H9 (cell line): ENCODE measurements around the gene BSN. TPM values are rescaled to one million over a fixed set of nuclear protein-coding genes. Genes with fewer than 3 reads are reported as not detected.

Experiments used
- DNase-seq: peaks from one replicate; pipeline ENCODE4 v3.0.0-alpha.2; 2017
- H2AFZ ChIP-seq: one replicate; pipeline ENCODE4 v1.6.1; 2013; ENCODE audit warnings: mild to moderate bottlenecking, low read length, control low read depth, moderate library complexity
- H2AK5ac ChIP-seq: 2 replicates; pipeline ENCODE4 v1.6.1; 2013; ENCODE audit warnings: low read length, control low read depth, mixed read lengths; ENCODE audit not compliant: insufficient read length
- H2BK120ac ChIP-seq: one replicate; pipeline ENCODE4 v1.6.1; 2013; ENCODE audit warnings: low read depth, mild to moderate bottlenecking, low read length, control low read depth, inconsistent platforms; ENCODE audit not compliant: poor library complexity, severe bottlenecking
- H2BK12ac ChIP-seq: 2 replicates; pipeline ENCODE4 v1.6.1; 2013; ENCODE audit warnings: low read length, control low read depth, mixed read lengths, low read depth; ENCODE audit not compliant: insufficient read length
- H2BK15ac ChIP-seq: 2 replicates; pipeline ENCODE4 v1.6.1; 2013; ENCODE audit warnings: low read depth, low read length, control low read depth
- H2BK20ac ChIP-seq: one replicate; pipeline ENCODE4 v1.6.1; 2013; ENCODE audit warnings: low read depth, mild to moderate bottlenecking, low read length, control low read depth, inconsistent platforms; ENCODE audit not compliant: poor library complexity, severe bottlenecking
- H2BK5ac ChIP-seq: 2 replicates; pipeline ENCODE4 v1.6.1; 2013; ENCODE audit warnings: low read length, control low read depth, mixed read lengths; ENCODE audit not compliant: insufficient read length
- H3K14ac ChIP-seq: 2 replicates; pipeline ENCODE4 v1.6.1; 2013; ENCODE audit warnings: low read length, control low read depth; ENCODE audit not compliant: insufficient read depth
- H3K18ac ChIP-seq: 2 replicates; pipeline ENCODE4 v1.6.1; 2013; ENCODE audit warnings: low read depth, mild to moderate bottlenecking, mixed read lengths, low read length, control low read depth; ENCODE audit not compliant: insufficient read length
- H3K23ac ChIP-seq: 2 replicates; pipeline ENCODE4 v1.6.1; 2013; ENCODE audit warnings: low read length, control low read depth, mixed read lengths, low read depth; ENCODE audit not compliant: insufficient read length
- H3K23me2 ChIP-seq: 2 replicates; pipeline ENCODE4 v1.6.1; 2013; ENCODE audit warnings: low read depth, mild to moderate bottlenecking, mixed read lengths, low read length, control low read depth; ENCODE audit not compliant: insufficient read length, poor library complexity, severe bottlenecking
- H3K27ac ChIP-seq: 2 replicates; pipeline ENCODE4 v1.5.1; 2013; ENCODE audit warnings: low read length, control low read depth, mixed read lengths, low read depth; ENCODE audit not compliant: insufficient read length
- H3K27me3 ChIP-seq: 2 replicates; pipeline ENCODE4 v1.6.1; 2013; ENCODE audit warnings: low read length, control low read depth, inconsistent platforms; ENCODE audit not compliant: insufficient read depth
- H3K4ac ChIP-seq: 2 replicates; pipeline ENCODE4 v1.6.1; 2013; ENCODE audit warnings: low read depth, mild to moderate bottlenecking, control low read depth, inconsistent platforms, low read length, moderate library complexity
- H3K4me1 ChIP-seq: 2 replicates; pipeline ENCODE4 v1.6.1; 2013; ENCODE audit warnings: low read length, control low read depth, inconsistent platforms; ENCODE audit not compliant: insufficient read depth
- H3K4me2 ChIP-seq: 2 replicates; pipeline ENCODE4 v1.6.1; 2013; ENCODE audit warnings: low read length, control low read depth, mixed read lengths; ENCODE audit not compliant: insufficient read length, insufficient read depth
- H3K56ac ChIP-seq: 2 replicates; pipeline ENCODE4 v1.6.1; 2013; ENCODE audit warnings: low read depth, mild to moderate bottlenecking, mixed read lengths, low read length, control low read depth; ENCODE audit not compliant: insufficient read length
- H3K79me1 ChIP-seq: 2 replicates; pipeline ENCODE4 v1.6.1; 2013; ENCODE audit warnings: low read depth, mild to moderate bottlenecking, moderate library complexity, low read length, control low read depth, inconsistent platforms; ENCODE audit not compliant: insufficient read depth, poor library complexity, severe bottlenecking
- H3K79me2 ChIP-seq: 2 replicates; pipeline ENCODE4 v1.6.1; 2013; ENCODE audit warnings: low read length, control low read depth, inconsistent platforms; ENCODE audit not compliant: insufficient read depth
- H3K9ac ChIP-seq: 2 replicates; pipeline ENCODE4 v1.6.1; 2013; ENCODE audit warnings: low read length, control low read depth, mixed read lengths; ENCODE audit not compliant: insufficient read length; ENCODE audit errors: extremely low read depth
- H3K9me3 ChIP-seq: one replicate; pipeline ENCODE4 v1.6.1; 2013; ENCODE audit warnings: low read depth, low read length, inconsistent platforms; ENCODE audit not compliant: control insufficient read depth
- H3T11ph ChIP-seq: one replicate; pipeline ENCODE4 v1.6.1; 2013; ENCODE audit warnings: mild to moderate bottlenecking, low read length, control low read depth, inconsistent platforms
- H4K20me1 ChIP-seq: one replicate; pipeline ENCODE4 v1.6.1; 2013; ENCODE audit not compliant: control insufficient read depth, insufficient read length, insufficient read depth
- H4K5ac ChIP-seq: 2 replicates; pipeline ENCODE4 v1.6.1; 2013; ENCODE audit warnings: low read depth, mild to moderate bottlenecking, mixed read lengths, low read length, control low read depth; ENCODE audit not compliant: insufficient read length
- H4K8ac ChIP-seq: replicated peaks from 2 replicates; pipeline ENCODE4 v1.6.1; 2013; ENCODE audit warnings: low read length, control low read depth, mixed read lengths, low read depth; ENCODE audit not compliant: insufficient read length
- H4K91ac ChIP-seq: 2 replicates; pipeline ENCODE4 v1.6.1; 2013; ENCODE audit warnings: low read depth, mild to moderate bottlenecking, moderate library complexity, mixed read lengths, low read length, control low read depth; ENCODE audit not compliant: insufficient read length
- H3K27ac Mint-ChIP-seq, 3 experiments: 2 replicates in 2 of 3; 3 replicates in 1 of 3; pipeline ENCODE4 v1.8.0; 2020 to 2021; ENCODE audit warnings: mixed read lengths in 3 of 3, mild to moderate bottlenecking in 1 of 3, moderate library complexity in 1 of 3
- H3K27me3 Mint-ChIP-seq: 2 replicates; pipeline ENCODE4 v1.8.0; 2021; ENCODE audit warnings: low read depth, mild to moderate bottlenecking, moderate library complexity, mixed read lengths
- H3K36me3 Mint-ChIP-seq, 3 experiments: 2 replicates in 2 of 3; 3 replicates in 1 of 3; pipeline ENCODE4 v1.8.0; 2020 to 2021; ENCODE audit warnings: low read depth in 3 of 3, mixed read lengths in 3 of 3; ENCODE audit not compliant: insufficient read depth in 1 of 3
- H3K4me1 Mint-ChIP-seq, 2 experiments: 2 replicates each; pipeline ENCODE4 v1.8.0; 2020; ENCODE audit warnings: mixed read lengths in 2 of 2
- H3K4me3 Mint-ChIP-seq, 2 experiments: 2 replicates in 1 of 2; 3 replicates in 1 of 2; pipeline ENCODE4 v1.8.0; 2020 to 2021; ENCODE audit warnings: mild to moderate bottlenecking in 2 of 2, mixed read lengths in 2 of 2, moderate library complexity in 1 of 2
- H3K9me3 Mint-ChIP-seq, 2 experiments: 2 replicates in 1 of 2; 3 replicates in 1 of 2; pipeline ENCODE4 v1.8.0; 2020; ENCODE audit warnings: mild to moderate bottlenecking in 2 of 2, mixed read lengths in 2 of 2, moderate library complexity in 1 of 2
- WGBS: extraction: QIAGEN DNeasy Blood & Tissue Kit; methylation state at CpG from one replicate; pipeline ENCODE4 v1.1.7; 2013; ENCODE audit warnings: missing lambda C conversion rate, low lambda C conversion rate, mixed read lengths; ENCODE audit not compliant: insufficient read length; ENCODE audit errors: extremely low coverage; 5-methylcytosine and 5-hydroxymethylcytosine counted together
- total RNA-seq: library from RNA; stranded (reverse); gene quantifications from 2 replicates; pipeline ENCODE4 v1.2.1, GENCODE V29; 2021
- TF ChIP-seq, protein P1 (sequence below): fragments of 200-600 bp; sonication (generic); conservative IDR thresholded peaks from 3 replicates; pipeline ENCODE4 v1.8.0; 2021; ENCODE audit warnings: antibody characterized with exemption, mild to moderate bottlenecking

BSN gene
- total RNA-seq, 1 experiment from 2014 or later, result 2.4 TPM

- no peaks in the 10 kb centered on the region for H3K79me1 ChIP-seq
- H3K9ac ChIP-seq, result no peak overlapping the region
- H3K27ac ChIP-seq, result no peak overlapping the region
- H3K23ac ChIP-seq, result no peak overlapping the region
- H2AK5ac ChIP-seq, result no peak overlapping the region
- no peaks in the 10 kb centered on the region for H3K9me3 ChIP-seq
- H3K79me2 ChIP-seq, result no peaks in the 10 kb centered on the region
- Mint-ChIP-seq H3K4me1 (peaks cover 26 to 34% of the 10 kb centered on the region in 2 experiments), H3K27ac (no peak overlapping the region), H3K27me3 (no peaks in the 10 kb centered on the region; the same call in 1 of the 2 replicates), H3K4me3 (no peak overlapping the region), H3K9me3 (no peaks in the 10 kb centered on the region), H3K36me3 (no peaks in the 10 kb centered on the region; a peak in 1 of 7 replicates)
- no CpG with 5 or more reads among the region's 3 CpGs for WGBS
- no peaks in the 10 kb centered on the region for H4K20me1 ChIP-seq
- peaks cover 3% of the 10 kb centered on the region for H3K23me2 ChIP-seq
- no peak for DNase-seq
- H2BK120ac ChIP-seq, result no peak overlapping the region
- no peak overlapping the region for H4K8ac ChIP-seq
- H3K27me3 ChIP-seq, result no peaks in the 10 kb centered on the region
- no peak overlapping the region for H4K5ac ChIP-seq
- no peak overlapping the region for H3K56ac ChIP-seq
- H3K4me2 ChIP-seq, result no peak overlapping the region
- no peak overlapping the region for H3T11ph ChIP-seq
- H2BK5ac ChIP-seq, result no peak overlapping the region
- no peak overlapping the region for H4K91ac ChIP-seq
- TF ChIP-seq, protein P1, sequence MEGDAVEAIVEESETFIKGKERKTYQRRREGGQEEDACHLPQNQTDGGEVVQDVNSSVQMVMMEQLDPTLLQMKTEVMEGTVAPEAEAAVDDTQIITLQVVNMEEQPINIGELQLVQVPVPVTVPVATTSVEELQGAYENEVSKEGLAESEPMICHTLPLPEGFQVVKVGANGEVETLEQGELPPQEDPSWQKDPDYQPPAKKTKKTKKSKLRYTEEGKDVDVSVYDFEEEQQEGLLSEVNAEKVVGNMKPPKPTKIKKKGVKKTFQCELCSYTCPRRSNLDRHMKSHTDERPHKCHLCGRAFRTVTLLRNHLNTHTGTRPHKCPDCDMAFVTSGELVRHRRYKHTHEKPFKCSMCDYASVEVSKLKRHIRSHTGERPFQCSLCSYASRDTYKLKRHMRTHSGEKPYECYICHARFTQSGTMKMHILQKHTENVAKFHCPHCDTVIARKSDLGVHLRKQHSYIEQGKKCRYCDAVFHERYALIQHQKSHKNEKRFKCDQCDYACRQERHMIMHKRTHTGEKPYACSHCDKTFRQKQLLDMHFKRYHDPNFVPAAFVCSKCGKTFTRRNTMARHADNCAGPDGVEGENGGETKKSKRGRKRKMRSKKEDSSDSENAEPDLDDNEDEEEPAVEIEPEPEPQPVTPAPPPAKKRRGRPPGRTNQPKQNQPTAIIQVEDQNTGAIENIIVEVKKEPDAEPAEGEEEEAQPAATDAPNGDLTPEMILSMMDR, result no peak
- no peak overlapping the region for H2AFZ ChIP-seq
- H3K4ac ChIP-seq, result no peak overlapping the region
- H3K4me1 ChIP-seq, result no peaks in the 10 kb centered on the region; the same call in 1 of the 2 replicates
- no peak overlapping the region for H2BK15ac ChIP-seq
- no peak overlapping the region for H2BK20ac ChIP-seq
- no peak overlapping the region for H3K14ac ChIP-seq
- H3K18ac ChIP-seq, result no peak overlapping the region
- H2BK12ac ChIP-seq, result no peak overlapping the region
Measured at GRCh38 chr3:49669352-49669751, 115.1 kb downstream of the BSN start.
